AG04449 (cell line): ENCODE results near the gene ACR.

Source experiments
- CTCF ChIA-PET: fragments of 350-600 bp; formaldehyde crosslinking; extraction: SDS; loops from one replicate; lab custom pipeline; 2021; ENCODE audit warnings: antibody characterized with exemption; lab: Yijun Ruan, JAX
- POLR2A ChIA-PET: fragments of 400-600, 350-600 bp; formaldehyde crosslinking; extraction: SDS; loops from one replicate; lab custom pipeline; 2020; ENCODE audit warnings: antibody characterized with exemption, inconsistent platforms; lab: Yijun Ruan, JAX
- DNase-seq: peaks from one replicate; pipeline ENCODE4 v3.0.0-alpha.2; 2010; ENCODE audit warnings: low read depth, low spot score
- H3K4me3 ChIP-seq: 2 replicates; pipeline ENCODE4 v1.5.1; 2011; ENCODE audit warnings: low read depth, mild to moderate bottlenecking, control low read depth, low read length
- CTCF ChIP-seq: IDR thresholded peaks from one replicate; pipeline ENCODE4 v1.5.1; 2011; ENCODE audit warnings: mild to moderate bottlenecking, moderate library complexity, low read length, control low read depth, inconsistent platforms; ENCODE audit not compliant: insufficient read depth; ENCODE audit errors: missing control alignments

The ACR gene

GRCh38 chr22:50705219-50705691, 32.7 kb upstream of the ACR start:
- H3K4me3 ChIP-seq: peak overlapping the region; percentile 12
- DNase-seq: peak; percentile 16
- ChIA-PET CTCF (no interaction called here), POLR2A (no interaction called here)
- no peak for TF ChIP-seq CTCF

- POLR2A ChIA-PET: no interaction called here
- CTCF ChIA-PET: no interaction called here
- DNase-seq: no peak
- no peak overlapping the region for H3K4me3 ChIP-seq
- no peak for TF ChIP-seq CTCF
These were observed 32.1 kb upstream of the ACR start for GRCh38 chr22:50705851-50706351.

- H3K4me3 ChIP-seq: no peak overlapping the region
- TF ChIP-seq CTCF: no peak
- ChIA-PET CTCF (no interaction called here), POLR2A (no interaction called here)
- DNase-seq: no peak
These were observed 31.4 kb upstream of the ACR start for GRCh38 chr22:50706481-50707125.

GRCh38 chr22:50708474-50708873, 29.5 kb upstream of the ACR start:
- POLR2A ChIA-PET: no interaction called here
- CTCF ChIA-PET: interaction anchor here (1.8 kb wide), 1 partner anchor 10 kb away, joined by 4 read pairs; no protein-coding TSS in a partner anchor
- DNase-seq: no peak

GRCh38 chr22:50708996-50709395, 29.0 kb upstream of the ACR start:
- DNase-seq: no peak
- TF ChIP-seq CTCF: no peak
- ChIA-PET POLR2A (no interaction called here), CTCF (interaction anchor here (1.0 to 1.8 kb wide), 3 partner anchors 11 to 23 kb away, joined by 3 to 4 read pairs (median 4); no protein-coding TSS in a partner anchor)
- H3K4me3 ChIP-seq: no peak overlapping the region

More at GRCh38 chr22:50708474-50708873, 29.5 kb upstream of the ACR start:
- no peak overlapping the region for H3K4me3 ChIP-seq
- TF ChIP-seq CTCF: no peak

- no peak overlapping the region for H3K4me3 ChIP-seq
- no peak for DNase-seq
- CTCF ChIA-PET: interaction anchor here (1.8 kb wide), 1 partner anchor 12 kb away, joined by 4 read pairs; no protein-coding TSS in a partner anchor
- POLR2A ChIA-PET: interaction anchor here (0.6 kb wide), 1 partner anchor 44 kb away, joined by 3 read pairs; no protein-coding TSS in a partner anchor
- no peak for TF ChIP-seq CTCF
These were observed 27.8 kb upstream of the ACR start for GRCh38 chr22:50710221-50710620.
